Right renal pelvis (tissue), 4 donors: ENCODE data around the gene TRMU. TPM values are rescaled to one million over a fixed set of nuclear protein-coding genes. Genes with fewer than 3 reads are reported as not detected.
"Not testable (repeated sequence)": the region's sequence is repeated elsewhere in the genome, so short reads cannot be mapped to it uniquely, and the experiment has no call there.

Experiments
- DNase-seq, 4 donors: peaks; one replicate each; pipeline ENCODE4 v3.0.0-alpha.2; 2013; ENCODE audit warnings: low read depth in 4 of 4, low spot score in 3 of 4, missing footprints in 1 of 4
- polyA plus RNA-seq, 4 donors: library from polyadenylated mRNA; unstranded; fragments of 120-200 nt; gene quantifications; one replicate each; pipeline ENCODE4 v1.2.1, GENCODE V29; 2013; ENCODE audit not compliant: insufficient read length in 4 of 4

The TRMU gene
- polyA plus RNA-seq, 4 donors: 44.0 to 54.8 (median 49.9) TPM

- DNase-seq: not testable (repeated sequence)
These were observed 68.4 kb downstream of the TRMU start for GRCh38 chr22:46403880-46404279.

GRCh38 chr22:46405901-46406300, 70.4 kb downstream of the TRMU start:
- no peak for DNase-seq

DNA sequence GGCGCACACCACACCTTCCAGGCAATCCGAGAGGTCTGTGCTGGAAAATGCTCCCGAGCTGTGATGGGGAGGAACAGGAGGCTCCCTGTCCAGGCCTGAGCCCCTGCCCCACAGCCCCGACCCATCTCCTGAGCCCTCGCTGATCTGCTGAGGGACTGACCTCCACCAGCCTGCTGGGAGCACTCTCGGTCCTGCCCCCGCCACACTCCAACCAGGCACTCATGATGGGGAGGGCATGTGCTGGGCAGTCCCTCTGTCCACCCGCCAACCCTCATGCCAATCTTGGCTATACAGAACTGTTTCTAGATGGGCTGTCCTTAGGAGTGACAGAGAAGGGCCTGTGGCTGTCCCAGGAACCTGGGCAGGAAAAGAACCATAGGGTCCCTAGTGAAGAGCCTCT, 70.8 kb downstream of the TRMU start:
- no peak for DNase-seq

- no peak for DNase-seq
These were observed 71.3 kb downstream of the TRMU start for GRCh38 chr22:46406791-46407190.

Other genes with a start within 250 kb of the TRMU start
- gene PPARA, start 185.2 kb upstream of the TRMU start, polyA plus RNA-seq: 10 to 100 TPM; 25.7 to 31.6 (median 26.5) TPM
- 10 to 100 TPM; 11.2 to 14.9 (median 13.9) TPM for gene CDPF1, start 85.4 kb upstream of the TRMU start, polyA plus RNA-seq
- gene PKDREJ, start 72.4 kb upstream of the TRMU start, polyA plus RNA-seq: under 1 TPM; 0.22 to 0.49 (median 0.35) TPM
- gene TTC38, start 67.7 kb upstream of the TRMU start, polyA plus RNA-seq: 10 to 100 TPM; 45.5 to 68.1 (median 53.0) TPM
- 10 to 100 TPM; 14.4 to 18.4 (median 15.7) TPM for gene GTSE1, start 38.8 kb upstream of the TRMU start, polyA plus RNA-seq
- 10 to 100 TPM; 23.7 to 30.9 (median 27.5) TPM for gene CELSR1, start 201.9 kb downstream of the TRMU start, polyA plus RNA-seq